ENCODE data around the gene VIT.
A peak's percentile ranks its signal among the peaks of the same experiment; 100 is the strongest.

The VIT gene

GRCh38 chr2:36696533-36696932 lies at the start of gene VIT:
Gene VIT, plus strand, starts transcription at chr2:36696707. Its CDS starts 19,664 bp downstream, at chr2:36716371.
- DNase-seq: no peak

- DNase-seq: no peak
Measured at GRCh38 chr2:36650031-36650829, 46.3 kb upstream of the VIT start.

GRCh38 chr2:36653155-36653554 lies 43.4 kb upstream of the VIT start:
- DNase-seq: no peak

- no peak for DNase-seq
Measured at GRCh38 chr2:36653967-36654694, 42.4 kb upstream of the VIT start.

GRCh38 chr2:36655453-36655852 lies 41.1 kb upstream of the VIT start:
- DNase-seq: no peak

- DNase-seq: no peak
Measured at GRCh38 chr2:36657703-36658102, 38.8 kb upstream of the VIT start.

GRCh38 chr2:36658277-36658748 lies 38.2 kb upstream of the VIT start:
- no peak for DNase-seq

GRCh38 chr2:36659218-36659617 lies 37.3 kb upstream of the VIT start:
- no peak for DNase-seq

GRCh38 chr2:36659872-36660312 lies 36.6 kb upstream of the VIT start:
- no peak for DNase-seq

- DNase-seq: no peak
Measured at GRCh38 chr2:36662638-36663037, 33.9 kb upstream of the VIT start.

GRCh38 chr2:36663295-36663694 lies 33.2 kb upstream of the VIT start:
- no peak for DNase-seq

GRCh38 chr2:36663851-36664695 lies 32.4 kb upstream of the VIT start:
- peak in 11 of 56 donors; percentile 3 to 59 (median 11) for DNase-seq

GRCh38 chr2:36664696-36665076 lies 31.8 kb upstream of the VIT start:
- no peak for DNase-seq

GRCh38 chr2:36667931-36668330 lies 28.6 kb upstream of the VIT start:
- peak in 15 of 56 donors; percentile 0 to 46 (median 9) for DNase-seq

GRCh38 chr2:36670881-36671595 lies 25.5 kb upstream of the VIT start:
- no peak for DNase-seq

GRCh38 chr2:36671731-36672130 lies 24.8 kb upstream of the VIT start:
- no peak for DNase-seq

- DNase-seq: no peak
Measured at GRCh38 chr2:36672199-36672598, 24.3 kb upstream of the VIT start.

GRCh38 chr2:36675579-36676282 lies 20.8 kb upstream of the VIT start:
- no peak for DNase-seq

GRCh38 chr2:36676364-36676763 lies 20.1 kb upstream of the VIT start:
- DNase-seq: no peak

GRCh38 chr2:36677386-36677785 lies 19.1 kb upstream of the VIT start:
- no peak for DNase-seq

Data from amygdala (tissue), 56 donors.